ENCODE measurements around the gene APOA5. TPM values are rescaled to one million over a fixed set of nuclear protein-coding genes. Genes with fewer than 3 reads are reported as not detected.
A peak's percentile ranks its signal among the peaks of the same experiment; 100 is the strongest.

APOA5 gene
- total and polyA plus RNA-seq, 9 of the 15 experiments (the other 6 are each of a cell fraction or from before 2014, with no cell fraction given): not detected

DNA sequence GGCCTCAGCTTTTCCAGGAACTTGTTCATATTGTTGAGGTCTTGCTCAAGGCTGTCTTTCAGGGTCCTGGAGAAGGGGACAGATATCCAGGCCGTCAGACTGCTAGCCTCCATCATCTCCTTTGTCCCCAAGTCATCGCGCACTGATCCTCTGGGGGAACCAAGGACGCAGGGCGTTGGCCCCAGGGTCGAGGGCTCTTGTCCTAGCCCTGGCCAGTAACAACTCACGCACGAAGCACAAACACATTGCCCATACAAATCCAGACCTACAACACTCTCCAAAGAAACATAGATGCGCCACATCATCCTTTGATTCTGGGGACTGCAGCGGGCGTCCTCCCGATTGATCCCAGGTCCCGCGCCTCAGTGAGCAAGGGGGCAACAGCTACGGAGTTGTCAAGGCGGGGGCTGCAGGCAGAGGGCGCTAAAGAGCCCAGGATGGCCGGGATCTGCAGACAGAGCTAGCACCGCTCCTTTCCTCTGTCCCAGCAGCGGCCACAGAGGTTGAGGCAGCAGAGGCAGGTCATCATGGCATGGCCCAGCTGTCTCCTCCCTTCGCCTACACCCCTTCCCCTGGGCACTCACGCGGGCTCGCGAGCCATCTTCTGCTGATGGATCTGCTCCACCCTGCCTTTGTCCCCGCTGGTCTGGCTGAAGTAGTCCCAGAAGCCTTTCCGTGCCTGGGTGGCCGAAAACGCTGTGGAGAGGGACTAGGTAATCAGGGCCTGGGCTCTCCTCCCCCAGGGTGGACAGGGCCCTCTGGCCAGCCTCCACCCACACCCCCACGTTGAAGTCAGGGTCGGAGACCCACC, 472 bp downstream of the APOA5 start (continued):
- TF ChIP-seq, protein P1, sequence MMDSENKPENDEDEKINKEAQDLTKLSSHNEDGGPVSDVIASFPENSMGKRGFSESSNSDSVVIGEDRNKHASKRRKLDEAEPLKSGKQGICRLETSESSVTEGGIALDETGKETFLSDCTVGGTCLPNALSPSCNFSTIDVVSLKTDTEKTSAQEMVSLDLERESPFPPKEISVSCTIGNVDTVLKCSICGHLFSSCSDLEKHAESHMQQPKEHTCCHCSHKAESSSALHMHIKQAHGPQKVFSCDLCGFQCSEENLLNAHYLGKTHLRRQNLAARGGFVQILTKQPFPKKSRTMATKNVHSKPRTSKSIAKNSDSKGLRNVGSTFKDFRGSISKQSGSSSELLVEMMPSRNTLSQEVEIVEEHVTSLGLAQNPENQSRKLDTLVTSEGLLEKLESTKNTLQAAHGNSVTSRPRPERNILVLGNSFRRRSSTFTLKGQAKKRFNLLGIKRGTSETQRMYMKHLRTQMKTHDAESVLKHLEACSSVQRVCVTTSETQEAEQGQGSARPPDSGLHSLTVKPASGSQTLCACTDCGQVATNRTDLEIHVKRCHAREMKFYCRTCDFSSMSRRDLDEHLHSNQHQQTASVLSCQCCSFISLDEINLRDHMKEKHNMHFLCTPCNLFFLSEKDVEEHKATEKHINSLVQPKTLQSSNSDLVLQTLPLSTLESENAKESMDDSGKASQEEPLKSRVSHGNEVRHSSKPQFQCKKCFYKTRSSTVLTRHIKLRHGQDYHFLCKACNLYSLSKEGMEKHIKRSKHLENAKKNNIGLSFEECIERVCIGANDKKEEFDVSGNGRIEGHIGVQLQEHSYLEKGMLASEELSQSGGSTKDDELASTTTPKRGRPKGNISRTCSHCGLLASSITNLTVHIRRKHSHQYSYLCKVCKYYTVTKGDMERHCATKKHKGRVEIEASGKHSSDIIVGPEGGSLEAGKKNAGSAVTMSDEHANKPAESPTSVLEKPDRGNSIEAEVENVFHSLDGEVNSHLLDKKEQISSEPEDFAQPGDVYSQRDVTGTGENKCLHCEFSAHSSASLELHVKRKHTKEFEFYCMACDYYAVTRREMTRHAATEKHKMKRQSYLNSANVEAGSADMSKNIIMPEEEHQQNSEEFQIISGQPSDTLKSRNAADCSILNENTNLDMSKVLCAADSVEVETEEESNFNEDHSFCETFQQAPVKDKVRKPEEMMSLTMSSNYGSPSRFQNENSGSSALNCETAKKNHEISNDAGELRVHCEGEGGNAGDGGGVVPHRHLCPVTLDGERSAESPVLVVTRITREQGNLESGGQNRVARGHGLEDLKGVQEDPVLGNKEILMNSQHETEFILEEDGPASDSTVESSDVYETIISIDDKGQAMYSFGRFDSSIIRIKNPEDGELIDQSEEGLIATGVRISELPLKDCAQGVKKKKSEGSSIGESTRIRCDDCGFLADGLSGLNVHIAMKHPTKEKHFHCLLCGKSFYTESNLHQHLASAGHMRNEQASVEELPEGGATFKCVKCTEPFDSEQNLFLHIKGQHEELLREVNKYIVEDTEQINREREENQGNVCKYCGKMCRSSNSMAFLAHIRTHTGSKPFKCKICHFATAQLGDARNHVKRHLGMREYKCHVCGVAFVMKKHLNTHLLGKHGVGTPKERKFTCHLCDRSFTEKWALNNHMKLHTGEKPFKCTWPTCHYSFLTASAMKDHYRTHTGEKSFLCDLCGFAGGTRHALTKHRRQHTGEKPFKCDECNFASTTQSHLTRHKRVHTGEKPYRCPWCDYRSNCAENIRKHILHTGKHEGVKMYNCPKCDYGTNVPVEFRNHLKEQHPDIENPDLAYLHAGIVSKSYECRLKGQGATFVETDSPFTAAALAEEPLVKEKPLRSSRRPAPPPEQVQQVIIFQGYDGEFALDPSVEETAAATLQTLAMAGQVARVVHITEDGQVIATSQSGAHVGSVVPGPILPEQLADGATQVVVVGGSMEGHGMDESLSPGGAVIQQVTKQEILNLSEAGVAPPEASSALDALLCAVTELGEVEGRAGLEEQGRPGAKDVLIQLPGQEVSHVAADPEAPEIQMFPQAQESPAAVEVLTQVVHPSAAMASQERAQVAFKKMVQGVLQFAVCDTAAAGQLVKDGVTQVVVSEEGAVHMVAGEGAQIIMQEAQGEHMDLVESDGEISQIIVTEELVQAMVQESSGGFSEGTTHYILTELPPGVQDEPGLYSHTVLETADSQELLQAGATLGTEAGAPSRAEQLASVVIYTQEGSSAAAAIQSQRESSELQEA (IDR thresholded peaks at IDR 0.05; ENCODE audit: low read depth): no peak
- TF ChIP-seq U2AF2 (optimal IDR thresholded peaks at IDR 0.05; ENCODE audit: low read depth, low read length) (no peak), POLR2AphosphoS5 (IDR thresholded peaks at IDR 0.05; ENCODE audit: control insufficient read depth, insufficient read depth, low read depth, low read length) (no peak), CCNT2 (IDR thresholded peaks at IDR 0.05; ENCODE audit: borderline replicate concordance, extremely low read depth, insufficient read length, low read depth, low read length) (no peak), RAD21 (CRISPR knock-in tag; conservative IDR thresholded peaks at IDR 0.05 in 1 of 2, IDR thresholded peaks at IDR 0.05 in 1 of 2) (peak; percentile 76 to 85), ZBTB1 (CRISPR knock-in tag; IDR thresholded peaks at IDR 0.05; ENCODE audit: borderline replicate concordance, low read depth) (no peak), CHCHD3 (CRISPR knock-in tag; IDR thresholded peaks at IDR 0.05) (no peak), CAMTA2 (CRISPR knock-in tag; conservative IDR thresholded peaks at IDR 0.05) (no peak), ZNF41 (CRISPR knock-in tag; conservative IDR thresholded peaks at IDR 0.05) (no peak), LEF1 (IDR thresholded peaks at IDR 0.05) (no peak), MEIS2 (IDR thresholded peaks at IDR 0.05; ENCODE audit: partially characterized antibody) (no peak), ZC3H8 (IDR thresholded peaks at IDR 0.05) (no peak), CREM (IDR thresholded peaks at IDR 0.05; ENCODE audit: low read depth) (no peak), ZBED1 (IDR thresholded peaks at IDR 0.05) (no peak), RBM34 (IDR thresholded peaks at IDR 0.05; ENCODE audit: borderline replicate concordance, insufficient read depth, low read length) (no peak), ZBTB7A (IDR thresholded peaks at IDR 0.05; ENCODE audit: borderline replicate concordance, control insufficient read depth, low read depth, low read length) (peak; percentile 64), ARID2 (IDR thresholded peaks at IDR 0.05) (no peak)
- TF ChIP-seq, protein P2, sequence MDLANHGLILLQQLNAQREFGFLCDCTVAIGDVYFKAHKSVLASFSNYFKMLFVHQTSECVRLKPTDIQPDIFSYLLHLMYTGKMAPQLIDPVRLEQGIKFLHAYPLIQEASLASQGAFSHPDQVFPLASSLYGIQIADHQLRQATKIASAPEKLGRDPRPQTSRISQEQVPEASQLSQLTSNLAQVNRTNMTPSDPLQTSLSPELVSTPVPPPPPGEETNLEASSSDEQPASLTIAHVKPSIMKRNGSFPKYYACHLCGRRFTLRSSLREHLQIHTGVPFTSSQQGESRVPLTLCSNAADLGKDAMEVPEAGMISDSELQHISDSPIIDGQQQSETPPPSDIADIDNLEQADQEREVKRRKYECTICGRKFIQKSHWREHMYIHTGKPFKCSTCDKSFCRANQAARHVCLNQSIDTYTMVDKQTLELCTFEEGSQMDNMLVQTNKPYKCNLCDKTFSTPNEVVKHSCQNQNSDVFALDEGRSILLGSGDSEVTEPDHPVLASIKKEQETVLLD (IDR thresholded peaks at IDR 0.05): no peak
- TF ChIP-seq, protein P3, sequence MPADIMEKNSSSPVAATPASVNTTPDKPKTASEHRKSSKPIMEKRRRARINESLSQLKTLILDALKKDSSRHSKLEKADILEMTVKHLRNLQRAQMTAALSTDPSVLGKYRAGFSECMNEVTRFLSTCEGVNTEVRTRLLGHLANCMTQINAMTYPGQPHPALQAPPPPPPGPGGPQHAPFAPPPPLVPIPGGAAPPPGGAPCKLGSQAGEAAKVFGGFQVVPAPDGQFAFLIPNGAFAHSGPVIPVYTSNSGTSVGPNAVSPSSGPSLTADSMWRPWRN (IDR thresholded peaks at IDR 0.05; ENCODE audit: low read depth): no peak

All from K562 (cell line).